H1 (cell line): ENCODE data around the gene CUBN. TPM values are rescaled to one million over a fixed set of nuclear protein-coding genes. Genes with fewer than 3 reads are reported as not detected.

Source experiments
- CTCF ChIA-PET: fragments of 300-600 bp; sonication (Branson Sonifier 250); formaldehyde crosslinking; loops from one replicate; lab custom pipeline; 2021; ENCODE audit not compliant: partially characterized antibody; lab: Charles Lee
- POLR2A ChIA-PET: fragments of 300-600 bp; sonication (Branson Sonifier 250); formaldehyde crosslinking; loops from one replicate; lab custom pipeline; 2021; ENCODE audit warnings: inconsistent platforms; ENCODE audit not compliant: partially characterized antibody; lab: Charles Lee
- DNase-seq, 2 experiments: peaks; one replicate each; pipeline versions ENCODE4 v3.0.0 to v3.0.0-alpha.2; 2010 to 2022; ENCODE audit warnings: low spot score in 2 of 2, low read depth in 1 of 2, mixed read lengths in 1 of 2
- FAIRE-seq: peaks from 2 replicates; lab custom pipeline; 2011; peaks lifted over from hg19 to GRCh38; lab: Jason Lieb, UNC
- H2AFZ ChIP-seq: 2 replicates; pipeline ENCODE4 v1.8.1; 2012; ENCODE audit warnings: low read length, inconsistent platforms
- H2AK5ac ChIP-seq: 2 replicates; pipeline ENCODE4 v1.6.1; 2013; ENCODE audit warnings: low read depth, low read length
- H2BK120ac ChIP-seq: replicated peaks from 2 replicates; pipeline ENCODE3; 2013; ENCODE audit warnings: low read depth, low read length, inconsistent platforms
- H2BK12ac ChIP-seq: 2 replicates; pipeline ENCODE4 v1.6.1; 2013; ENCODE audit warnings: low read depth, low read length
- H2BK15ac ChIP-seq: 2 replicates; pipeline ENCODE4 v1.6.1; 2013; ENCODE audit warnings: low read length
- H2BK20ac ChIP-seq: 2 replicates; pipeline ENCODE4 v1.6.1; 2013; ENCODE audit warnings: low read length
- H2BK5ac ChIP-seq: 2 replicates; pipeline ENCODE4 v1.6.1; 2013; ENCODE audit warnings: low read depth, low read length
- H3K14ac ChIP-seq: 2 replicates; pipeline ENCODE4 v1.6.1; 2013; ENCODE audit warnings: inconsistent platforms; ENCODE audit not compliant: insufficient read length
- H3K18ac ChIP-seq: 2 replicates; pipeline ENCODE4 v1.6.1; 2013; ENCODE audit warnings: low read length; ENCODE audit errors: extremely low read depth
- H3K23ac ChIP-seq: 2 replicates; pipeline ENCODE4 v1.6.1; 2013; ENCODE audit warnings: inconsistent platforms; ENCODE audit not compliant: insufficient read length
- H3K23me2 ChIP-seq: 2 replicates; pipeline ENCODE4 v1.6.1; 2013; ENCODE audit warnings: low read depth, low read length
- H3K27ac ChIP-seq: 2 replicates; pipeline ENCODE4 v1.6.1; 2011; ENCODE audit warnings: low read depth, low read length, inconsistent platforms
- H3K27me3 ChIP-seq, 4 experiments: replicated peaks in 1 of 4; 1 replicate in 1 of 4; 2 replicates in 3 of 4; pipeline versions ENCODE4 v1.6.1 to v1.8.1; 2011 to 2013; ENCODE audit warnings: low read length in 3 of 4, mild to moderate bottlenecking in 3 of 4, inconsistent platforms in 2 of 4, mixed read lengths in 2 of 4, moderate library complexity in 1 of 4; ENCODE audit not compliant: control insufficient read depth in 3 of 4, insufficient read depth in 3 of 4; ENCODE audit errors: extremely low read depth in 1 of 4
- H3K36me3 ChIP-seq, 4 experiments: 2 replicates each; pipeline versions ENCODE4 v1.6.1 to v1.8.1; 2011 to 2013; ENCODE audit warnings: mild to moderate bottlenecking in 4 of 4, low read length in 3 of 4, moderate library complexity in 2 of 4, control low read depth in 1 of 4, inconsistent platforms in 1 of 4; ENCODE audit not compliant: insufficient read depth in 4 of 4, control insufficient read depth in 2 of 4
- H3K4ac ChIP-seq: replicated peaks from 2 replicates; pipeline ENCODE3; 2013; ENCODE audit warnings: low read length, low read depth, mixed read lengths, inconsistent platforms; ENCODE audit not compliant: insufficient read length
- H3K4me1 ChIP-seq, 4 experiments: replicated peaks in 1 of 4; 1 replicate in 1 of 4; 2 replicates in 3 of 4; pipeline versions ENCODE4 v1.6.1 to v1.8.1; 2011 to 2013; ENCODE audit warnings: low read length in 3 of 4, inconsistent platforms in 2 of 4, mixed read lengths in 1 of 4; ENCODE audit not compliant: insufficient read depth in 4 of 4, control insufficient read depth in 3 of 4
- H3K4me2 ChIP-seq, 2 experiments: 2 replicates each; pipeline versions ENCODE4 v1.6.1 to v1.8.1; 2011 to 2013; ENCODE audit warnings: low read depth in 2 of 2, low read length in 2 of 2, control low read depth in 1 of 2, inconsistent platforms in 1 of 2, mild to moderate bottlenecking in 1 of 2; ENCODE audit not compliant: insufficient read depth in 1 of 2
- H3K4me3 ChIP-seq, 4 experiments: fragments of 200-600, 300-600 bp in 1 of 4; sonication (generic), shearing (Covaris generic), sonication (Bioruptor Twin) in 1 of 4; 2 replicates each; pipeline versions ENCODE4 v1.5.1 to v1.8.1; 2011 to 2016; ENCODE audit warnings: low read length in 4 of 4, low read depth in 3 of 4, control low read depth in 2 of 4, inconsistent platforms in 2 of 4, mild to moderate bottlenecking in 2 of 4, mixed read lengths in 1 of 4, moderate library complexity in 1 of 4; ENCODE audit not compliant: insufficient read depth in 2 of 4; ENCODE audit errors: extremely low read depth in 1 of 4
- H3K56ac ChIP-seq: replicated peaks from 2 replicates; pipeline ENCODE3; 2013; ENCODE audit warnings: low read depth, mild to moderate bottlenecking, mixed read lengths, low read length, inconsistent platforms; ENCODE audit not compliant: insufficient read length
- H3K79me1 ChIP-seq: 2 replicates; pipeline ENCODE4 v1.6.1; 2013; ENCODE audit warnings: low read depth, low read length, control low read depth
- H3K79me2 ChIP-seq, 2 experiments: 2 replicates each; pipeline versions ENCODE4 v1.6.1 to v1.8.1; 2012 to 2013; ENCODE audit warnings: low read length in 2 of 2, mild to moderate bottlenecking in 2 of 2, inconsistent platforms in 1 of 2; ENCODE audit not compliant: insufficient read depth in 2 of 2, control insufficient read depth in 1 of 2
- H3K9ac ChIP-seq, 4 experiments: replicated peaks in 1 of 4; 1 replicate in 1 of 4; 2 replicates in 3 of 4; pipeline versions ENCODE4 v1.6.1 to v1.8.1; 2011 to 2013; ENCODE audit warnings: low read depth in 3 of 4, low read length in 3 of 4, control low read depth in 2 of 4, mild to moderate bottlenecking in 2 of 4, moderate library complexity in 2 of 4, inconsistent platforms in 1 of 4; ENCODE audit errors: extremely low read depth in 1 of 4
- H3K9me3 ChIP-seq, 2 experiments: 2 replicates each; pipeline versions ENCODE4 v1.6.1 to v1.8.1; 2012 to 2013; ENCODE audit warnings: mild to moderate bottlenecking in 2 of 2, moderate library complexity in 2 of 2, control low read depth in 1 of 2, inconsistent platforms in 1 of 2, low read depth in 1 of 2, low read length in 1 of 2, mixed read lengths in 1 of 2; ENCODE audit not compliant: insufficient read depth in 2 of 2
- H4K20me1 ChIP-seq, 2 experiments: replicated peaks in 1 of 2; 2 replicates each; pipeline versions ENCODE3 to v1.8.1; 2011 to 2013; ENCODE audit warnings: inconsistent platforms in 2 of 2, low read length in 2 of 2, mild to moderate bottlenecking in 1 of 2; ENCODE audit not compliant: insufficient read depth in 2 of 2, control insufficient read depth in 1 of 2
- H4K5ac ChIP-seq: 2 replicates; pipeline ENCODE4 v1.6.1; 2013; ENCODE audit warnings: low read length, low read depth, mixed read lengths, inconsistent platforms; ENCODE audit not compliant: insufficient read length
- H4K8ac ChIP-seq: 2 replicates; pipeline ENCODE4 v1.8.0; 2013; ENCODE audit warnings: mild to moderate bottlenecking, moderate library complexity, low read length, inconsistent platforms; ENCODE audit not compliant: insufficient read depth; ENCODE audit errors: extremely low read depth
- H4K91ac ChIP-seq: replicated peaks from 2 replicates; pipeline ENCODE3; 2013; ENCODE audit warnings: low read length, mixed read lengths, inconsistent platforms; ENCODE audit not compliant: insufficient read length
- ATF3 ChIP-seq: IDR thresholded peaks from 2 replicates; pipeline ENCODE4 v1.6.1; 2011; ENCODE audit warnings: low read depth, mild to moderate bottlenecking, low read length; ENCODE audit not compliant: insufficient read depth
- CBX5 ChIP-seq: fragments of 300-800, 300-1000 bp; sonication (generic); IDR thresholded peaks from 2 replicates; pipeline ENCODE4 v1.7.1; 2016; ENCODE audit warnings: antibody characterized with exemption, low read length, low read depth
- CREB1 ChIP-seq: IDR thresholded peaks from 2 replicates; pipeline ENCODE4 v1.6.1; 2012; ENCODE audit warnings: inconsistent platforms
- EZH2 ChIP-seq: fragments of 200-600 bp; sonication (generic); IDR thresholded peaks from 2 replicates; pipeline ENCODE4 v1.7.1; 2012; ENCODE audit warnings: low read depth, mild to moderate bottlenecking, moderate library complexity, low read length, inconsistent platforms; ENCODE audit not compliant: severe bottlenecking
- GTF2F1 ChIP-seq: IDR thresholded peaks from 2 replicates; pipeline ENCODE4 v1.6.1; 2012; ENCODE audit warnings: low read depth, low read length, improper control_type of control experiment, borderline replicate concordance
- SIX5 ChIP-seq: IDR thresholded peaks from 2 replicates; pipeline ENCODE4 v1.6.1; 2011; ENCODE audit warnings: mild to moderate bottlenecking, low read depth, low read length
- TBP ChIP-seq: IDR thresholded peaks from 2 replicates; pipeline ENCODE4 v1.6.1; 2011; ENCODE audit warnings: low read depth, low read length, improper control_type of control experiment
- ZNF274 ChIP-seq: IDR thresholded peaks from 2 replicates; pipeline ENCODE4 v1.7.0; 2012; ENCODE audit warnings: low read length, borderline replicate concordance; ENCODE audit errors: extremely low read depth
- WGBS, 2 experiments: shearing (Covaris generic) in 1 of 2; methylation state at CpG; one replicate each; pipeline versions ENCODE4 v1.1.6 to v1.1.7; 2013 to 2015; ENCODE audit warnings: low lambda C conversion rate in 2 of 2, mixed read lengths in 2 of 2, inconsistent platforms in 1 of 2, low coverage in 1 of 2, missing lambda C conversion rate in 1 of 2; ENCODE audit not compliant: insufficient replicate concordance in 2 of 2, insufficient coverage in 1 of 2, insufficient read length in 1 of 2; ENCODE audit errors: extremely low coverage in 1 of 2, missing lambda C conversion rate in 1 of 2; 5-methylcytosine and 5-hydroxymethylcytosine counted together
- polyA plus RNA-seq, 7 experiments: library from polyadenylated mRNA; depleted of rRNA in 3 of 7; stranded (reverse) in 5 of 7; unstranded in 2 of 7; fragments of >200 nt in 5 of 7; fragments of 200-250 nt in 2 of 7; gene quantifications; 1 replicate in 5 of 7; 2 replicates in 1 of 7; 4 replicates in 1 of 7; pipeline versions ENCODE4 v1.2.1 to v1.2.3, GENCODE V29; 2011 to 2013; ENCODE audit warnings: missing spikeins in 2 of 7, mixed read lengths in 2 of 7
- total RNA-seq: library from RNA; stranded (reverse); fragmentation: NEBNext Ultra II Directional; extraction: Animal tissue kit (Norgen Biotek cat#: 25700); gene quantifications from 2 replicates; pipeline ENCODE4 v1.2.1, GENCODE V29; 2021

Gene CUBN
- total and polyA plus RNA-seq, 2 of the 8 experiments (the other 6 are each of a cell fraction or from before 2014, with no cell fraction given), result 0.04 to 0.08 TPM

GRCh38 chr10:17068953-17069352, 60.7 kb downstream of the CUBN start:
- FAIRE-seq, result no peak
- Histone ChIP-seq H3K23me2 (no peaks in the 10 kb centered on the region), H4K5ac (no peak overlapping the region), H4K20me1 (no peaks in the 10 kb centered on the region), H4K8ac (no peak overlapping the region), H4K91ac (no peak overlapping the region), H2BK5ac (no peak overlapping the region), H3K27ac (no peak overlapping the region), H2AFZ (no peak overlapping the region), H3K4ac (no peak overlapping the region), H3K4me2 (no peak overlapping the region), H3K79me1 (no peaks in the 10 kb centered on the region), H2BK15ac (no peak overlapping the region), H3K14ac (no peak overlapping the region), H3K18ac (no peak overlapping the region), H3K4me3 (no peak overlapping the region), H2BK12ac (no peak overlapping the region), H2AK5ac (no peak overlapping the region), H3K36me3 (no peaks in the 10 kb centered on the region), H3K4me1 (peaks cover 0 to 6% (median 0%) of the 10 kb centered on the region in 4 experiments; a peak in 1 of 7 replicates), H2BK20ac (no peak overlapping the region), H3K79me2 (no peaks in the 10 kb centered on the region), H3K9me3 (no peaks in the 10 kb centered on the region), H3K27me3 (no peaks in the 10 kb centered on the region), H2BK120ac (no peak overlapping the region), H3K56ac (no peak overlapping the region), H3K9ac (no peak overlapping the region), H3K23ac (no peak overlapping the region)
- WGBS, 2 experiments, result 89% methylated on average over 2 of the region's 2 CpGs; no CpG with 5 or more reads in 1 of the 2 experiments
- ChIA-PET CTCF (no interaction called here), POLR2A (no interaction called here)
- TF ChIP-seq GTF2F1 (no peak), EZH2 (no peak), ATF3 (no peak), CREB1 (no peak), CBX5 (no peak), ZNF274 (no peak), TBP (no peak), SIX5 (no peak)
- no peak for DNase-seq
